GM19397 (cell line): ENCODE data around the gene CRYGS.
A peak's percentile ranks its signal among the peaks of the same experiment; 100 is the strongest.
"Not testable (repeated sequence)": the region's sequence is repeated elsewhere in the genome, so short reads cannot be mapped to it uniquely, and the experiment has no call there.

ENCODE experiments used
- ATAC-seq: cut with Tn5 transposase; IDR thresholded peaks from one replicate; pipeline ENCODE4 v1.9.1; 2021; ENCODE audit warnings: mild to moderate bottlenecking, moderate library complexity; ENCODE audit not compliant: unreplicated experiment

CRYGS gene

DNA sequence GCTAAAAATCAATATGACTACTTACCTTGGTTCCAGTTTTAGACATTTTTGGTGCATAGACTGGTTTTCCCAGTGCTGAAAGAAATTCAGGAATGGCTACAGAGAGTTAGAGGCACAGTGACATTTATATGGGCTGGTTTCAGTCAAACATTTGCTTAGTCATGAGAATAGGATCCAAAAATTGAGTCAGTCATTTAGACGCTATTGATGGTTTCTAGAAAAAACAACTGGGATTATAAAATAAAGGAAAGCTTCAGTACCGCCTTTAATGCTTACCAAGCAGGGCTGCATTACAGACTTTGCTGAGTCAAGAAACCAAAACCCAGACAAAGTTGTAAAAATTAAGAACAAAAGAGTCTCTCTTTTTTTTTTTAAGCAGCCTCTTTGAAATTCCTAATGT lies at the start of gene CRYGS:
Gene CRYGS (minus strand): TSS at position 100 of the 400 bp plus-strand sequence. CDS start 54 bp downstream, at position 46.
- ATAC-seq, result no peak

- ATAC-seq, result no peak
Observed at GRCh38 chr3:186593862-186594261, 49.7 kb upstream of the CRYGS start.

GRCh38 chr3:186592682-186593081 lies 48.5 kb upstream of the CRYGS start:
- no peak for ATAC-seq

GRCh38 chr3:186590580-186591295 lies 46.6 kb upstream of the CRYGS start:
- no peak for ATAC-seq

- ATAC-seq, result no peak
Observed at GRCh38 chr3:186589856-186590579, 45.8 kb upstream of the CRYGS start.

- ATAC-seq, result no peak
Observed at GRCh38 chr3:186589121-186589520, 44.9 kb upstream of the CRYGS start.

DNA sequence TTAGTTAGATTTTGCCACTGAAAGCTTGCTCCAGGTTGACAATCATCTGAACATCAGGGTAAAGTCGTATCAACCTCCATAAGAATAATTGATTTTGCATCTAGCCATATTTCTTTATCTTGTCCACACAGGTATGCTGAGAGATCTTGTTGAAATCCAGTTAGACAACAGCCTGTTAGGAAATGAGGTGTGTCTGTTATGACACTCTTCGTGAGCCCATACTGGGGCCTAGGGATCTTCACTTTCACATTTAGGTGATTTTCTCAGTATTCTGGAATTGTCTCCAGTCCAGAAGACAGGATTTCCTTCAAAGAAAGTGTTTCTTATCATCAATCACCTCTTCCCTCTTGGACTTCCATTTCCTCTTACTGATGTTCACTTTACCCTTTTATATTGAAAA lies 44.5 kb upstream of the CRYGS start:
- no peak for ATAC-seq

DNA sequence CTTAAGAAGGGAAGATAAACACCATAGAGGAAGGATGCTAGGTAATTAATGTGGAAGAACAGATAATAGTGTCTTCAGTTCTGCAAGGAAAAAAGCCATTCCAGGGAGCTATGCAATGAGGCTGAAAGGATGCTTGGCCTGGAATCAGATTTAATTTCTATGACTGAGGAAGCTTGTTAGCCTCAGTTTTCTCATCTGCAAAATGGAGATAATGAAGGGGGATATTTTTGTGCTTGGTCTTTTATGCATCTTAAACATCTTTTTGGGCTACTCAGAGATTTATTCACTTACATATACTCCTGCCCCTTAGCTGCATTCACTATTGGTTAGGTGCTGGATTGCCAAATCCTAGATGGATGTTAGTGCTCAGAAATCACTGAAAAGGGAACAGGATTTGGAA lies 43.0 kb upstream of the CRYGS start:
- no peak for ATAC-seq

DNA sequence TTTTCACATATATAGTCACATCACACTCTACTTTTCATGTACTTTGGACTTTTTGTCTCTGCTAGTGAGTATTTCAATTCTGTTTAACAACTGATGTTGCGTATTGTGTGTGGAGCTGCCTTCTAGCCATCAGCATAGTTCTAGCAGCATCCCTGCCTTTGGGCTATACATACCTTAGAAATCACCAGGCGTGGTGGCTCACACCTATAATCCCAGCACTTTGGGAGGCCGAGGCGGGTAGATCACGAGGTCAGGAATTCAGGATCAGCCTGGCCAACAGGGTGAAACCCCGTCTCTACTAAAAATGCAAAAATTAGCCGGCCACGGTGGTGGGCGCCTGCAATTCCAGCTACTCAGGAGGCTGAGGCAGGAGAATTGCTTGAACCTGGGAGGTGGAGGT lies 42.1 kb upstream of the CRYGS start:
- ATAC-seq, result not testable (repeated sequence)

DNA sequence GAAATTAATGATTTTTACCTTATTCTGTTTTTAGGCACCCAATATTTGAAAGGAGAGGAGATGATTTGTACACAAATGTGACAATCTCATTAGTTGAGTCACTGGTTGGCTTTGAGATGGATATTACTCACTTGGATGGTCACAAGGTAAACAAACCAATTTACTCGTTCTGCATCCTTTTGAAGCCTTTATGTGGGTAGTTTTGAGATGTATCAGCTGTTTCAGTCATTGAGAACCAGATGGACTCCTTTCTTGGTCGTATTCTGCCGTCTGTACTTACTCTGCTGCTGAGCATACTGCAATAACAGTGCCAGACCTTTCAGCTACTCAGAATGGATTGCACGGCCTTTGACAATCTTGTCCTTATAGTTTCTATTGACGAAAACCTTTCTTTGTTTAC lies 39.7 kb upstream of the CRYGS start:
- no peak for ATAC-seq

GRCh38 chr3:186582541-186582940 lies 38.4 kb upstream of the CRYGS start:
- ATAC-seq, result no peak

DNA sequence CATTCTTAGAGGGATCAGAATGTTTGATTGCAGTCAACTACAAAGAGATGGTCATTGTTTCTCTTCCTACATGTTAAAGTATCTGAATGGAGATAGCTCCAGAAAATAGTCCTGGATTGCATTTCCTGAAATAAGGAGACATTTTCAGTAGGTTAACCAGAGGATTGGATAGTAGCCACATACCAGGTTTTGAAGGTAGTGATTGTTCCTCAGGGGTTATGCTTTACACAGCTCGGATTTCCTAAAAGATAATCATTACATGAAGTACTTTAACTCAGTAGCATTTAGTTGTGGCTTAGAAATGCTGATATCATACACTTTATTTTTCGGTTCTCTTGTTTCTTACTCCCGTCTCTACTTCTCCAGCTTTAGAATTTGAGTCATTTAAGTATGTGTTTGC lies 36.6 kb upstream of the CRYGS start:
- ATAC-seq, result no peak

GRCh38 chr3:186577521-186577920 lies 33.3 kb upstream of the CRYGS start:
- no peak for ATAC-seq

DNA sequence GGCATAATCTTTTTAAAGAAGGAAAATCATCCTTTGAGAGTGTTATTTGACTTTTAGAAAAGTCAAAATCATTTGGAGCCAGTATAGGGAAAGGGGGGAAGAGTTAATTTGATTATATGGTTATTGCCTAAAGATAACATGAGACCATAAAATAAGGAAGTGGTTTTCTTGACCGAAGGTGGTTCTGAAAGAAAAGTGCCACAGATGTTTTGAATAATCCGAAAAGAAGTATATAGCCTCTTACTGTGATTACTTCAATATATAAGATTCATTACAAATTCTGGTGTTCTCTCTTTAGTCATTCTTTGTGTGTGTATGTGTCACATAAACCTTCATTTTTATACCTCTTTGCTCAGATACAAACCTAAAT lies 27.4 kb upstream of the CRYGS start:
- no peak for ATAC-seq

- ATAC-seq, result no peak
Observed at GRCh38 chr3:186570941-186571643, 26.9 kb upstream of the CRYGS start.

GRCh38 chr3:186570096-186570940 lies 26.1 kb upstream of the CRYGS start, which contains the start of gene DNAJB11:
TSS of gene DNAJB11 (plus strand) at chr3:186570720. CDS start at chr3:186570898, 178 bp downstream.
- ATAC-seq, result peak; percentile 86

DNA sequence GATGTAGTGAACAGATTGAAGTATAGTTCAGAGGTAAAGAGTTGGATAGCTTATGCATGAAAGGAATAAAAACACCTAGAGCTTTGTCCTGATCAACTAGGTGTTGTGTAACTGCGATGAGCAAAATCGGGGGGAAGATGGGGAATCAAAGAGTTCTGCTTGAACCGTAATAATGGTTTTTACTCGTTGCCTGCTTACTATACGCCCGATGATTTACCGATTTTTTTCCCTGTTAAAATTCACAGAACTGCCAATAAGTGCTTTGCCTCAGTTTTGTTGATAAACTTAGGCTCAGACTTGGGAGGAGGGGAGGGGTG lies 25.6 kb upstream of the CRYGS start:
- no peak for ATAC-seq

DNA sequence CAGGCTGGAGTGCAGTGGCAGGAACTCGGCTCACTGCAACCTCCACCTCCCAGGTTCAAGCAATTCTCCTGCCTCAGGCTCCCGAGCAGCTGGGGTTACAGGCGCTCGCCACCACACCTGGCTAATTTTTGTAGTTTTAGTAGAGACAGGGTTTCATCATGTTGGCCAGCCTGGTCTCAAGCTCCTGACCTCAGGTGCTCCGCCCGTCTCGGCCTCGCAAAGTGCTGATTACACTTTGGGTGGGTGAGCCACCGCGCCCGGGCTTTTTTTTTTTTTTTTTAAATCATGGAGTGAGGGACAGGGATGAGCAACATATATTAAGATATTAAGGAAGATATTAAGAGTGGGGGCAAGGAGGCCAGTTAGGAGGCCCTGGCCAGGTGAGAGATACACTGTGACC lies 25.2 kb upstream of the CRYGS start:
- ATAC-seq, result not testable (repeated sequence)

DNA sequence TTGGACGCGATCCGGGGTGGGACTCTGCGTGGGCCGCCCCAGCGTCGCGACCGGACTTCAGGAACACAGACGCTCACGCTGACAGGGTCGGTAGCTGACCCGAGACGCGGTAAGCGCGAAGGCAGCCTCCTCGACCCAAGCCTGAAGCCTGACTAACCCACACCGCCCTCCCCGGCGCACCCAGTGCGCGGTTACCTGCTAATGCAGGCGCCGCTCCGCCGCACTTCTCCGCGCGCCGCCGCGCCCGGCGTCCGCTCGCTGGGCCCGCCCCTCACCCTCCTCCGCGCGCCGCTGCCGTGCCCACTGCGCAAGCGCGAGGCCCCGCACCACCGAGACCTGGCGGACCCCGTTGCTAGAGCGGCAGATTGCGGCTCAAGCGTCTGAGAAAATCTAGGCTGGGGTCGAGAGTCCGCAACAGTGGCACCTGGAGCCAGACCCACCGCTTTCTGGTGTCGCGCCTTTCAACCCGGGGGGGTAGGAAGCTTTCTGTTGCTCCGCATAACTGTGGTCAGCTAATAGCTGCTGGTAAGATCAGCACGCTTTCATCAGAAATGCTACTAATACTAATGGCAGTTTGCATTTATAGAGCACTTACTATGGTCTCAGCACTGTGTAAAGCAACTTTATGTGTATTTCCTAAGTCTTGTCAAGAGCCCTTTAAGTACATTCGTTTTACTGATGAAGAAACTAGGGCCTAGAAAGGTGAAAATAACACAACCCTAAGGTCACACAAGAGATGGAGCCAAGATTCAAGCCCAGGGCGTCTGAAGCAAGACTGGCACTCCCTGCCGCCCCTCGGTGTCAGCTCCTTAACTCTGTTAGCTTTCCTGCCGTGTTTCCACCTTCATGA lies 23.1 kb upstream of the CRYGS start, which contains the start of gene TBCCD1:
Gene TBCCD1 (minus strand): TSS at position 268 of the 850 bp plus-strand sequence. CDS start 3,010 bp downstream, outside the sequence.
- ATAC-seq, result peak; percentile 57

GRCh38 chr3:186566772-186567071 lies 22.5 kb upstream of the CRYGS start:
- no peak for ATAC-seq
